NCI-H446 treated with DMSO at 0.1 percent for 48 hours (cell line): ENCODE data around the gene WAC.
"Not testable (repeated sequence)": the region's sequence is repeated elsewhere in the genome, so short reads cannot be mapped to it uniquely, and the experiment has no call there.

Source experiments
- DNase-seq: peaks from one replicate; lab custom pipeline; 2025; lab: John Stamatoyannopoulos, UW

Gene WAC

DNA sequence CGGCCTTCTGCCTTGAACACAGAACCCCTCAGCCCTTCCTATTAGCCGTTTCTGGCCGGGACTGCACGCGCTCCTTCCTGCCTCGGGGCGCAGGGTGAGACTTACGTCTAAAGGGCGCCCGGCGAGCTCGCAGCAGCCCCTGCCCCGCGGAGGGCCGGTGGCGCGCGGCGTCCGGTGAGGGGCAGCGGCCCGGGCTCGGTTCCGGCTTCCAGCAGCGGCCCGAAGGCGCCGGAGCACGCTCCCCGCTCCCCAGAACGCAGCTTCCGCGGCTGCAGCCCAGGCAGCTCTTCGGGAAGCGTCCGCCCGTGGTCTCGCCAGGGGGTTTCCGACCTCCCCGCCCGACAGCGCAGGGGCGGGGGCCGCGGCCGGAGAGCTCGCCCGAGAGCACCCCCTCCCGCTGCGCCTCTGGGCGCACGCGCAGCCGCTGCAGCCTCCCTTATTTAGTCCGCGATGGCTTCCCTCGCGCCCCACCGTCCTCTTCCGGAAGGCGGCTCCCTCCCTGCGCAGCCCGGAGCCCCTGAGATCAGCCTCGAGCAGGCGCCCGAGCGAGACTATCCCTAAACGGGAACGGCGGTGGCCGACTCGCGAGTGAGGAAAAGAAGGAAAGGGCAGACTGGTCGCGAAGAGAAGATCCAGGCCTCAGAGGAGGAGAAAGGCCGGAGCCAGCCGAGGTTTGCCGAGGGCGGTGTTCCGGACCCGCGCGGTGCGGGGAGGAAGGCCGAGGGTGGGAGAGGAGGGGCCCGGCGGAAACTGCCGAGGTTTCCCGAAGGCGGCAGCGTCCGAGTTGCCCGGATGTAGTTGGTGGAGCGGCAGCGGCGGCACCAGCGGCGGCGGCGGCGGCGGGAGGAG lies at the start of gene WAC:
Gene WAC (plus strand): TSS at position 782 of the 849 bp plus-strand sequence. CDS start 462 bp downstream, outside the sequence.
- DNase-seq = peak; percentile 81

- DNase-seq = no peak
Observed at GRCh38 chr10:28489206-28489605, 43.7 kb upstream of the WAC start.

DNA sequence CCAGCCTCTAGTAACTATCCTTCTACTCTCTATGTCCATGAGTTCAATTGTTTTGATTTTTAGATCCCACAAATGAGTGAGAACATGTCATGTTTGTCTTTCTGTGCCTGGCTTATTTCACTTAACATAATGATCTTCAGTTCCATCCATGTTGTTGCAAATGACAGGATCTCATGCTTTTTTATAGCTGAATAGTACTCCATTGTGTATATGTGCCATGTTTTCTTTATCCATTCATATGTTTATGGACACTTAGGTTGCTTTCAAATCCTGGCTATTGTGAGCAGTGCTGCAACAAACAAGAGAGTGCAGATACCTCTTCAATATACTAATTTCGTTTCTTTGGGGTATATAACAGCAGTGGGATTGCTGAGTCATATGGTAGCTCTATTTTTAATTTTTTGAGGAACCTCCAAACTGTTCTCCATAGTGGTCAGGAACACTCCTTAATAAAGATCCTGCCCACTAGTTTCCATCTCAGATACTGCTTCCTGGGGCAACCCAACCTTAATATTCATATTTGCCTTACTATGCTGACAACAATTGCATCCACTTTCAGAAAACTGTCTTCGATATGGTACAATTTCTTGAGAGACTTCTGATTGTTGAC lies 42.6 kb upstream of the WAC start:
- DNase-seq = not testable (repeated sequence)

DNA sequence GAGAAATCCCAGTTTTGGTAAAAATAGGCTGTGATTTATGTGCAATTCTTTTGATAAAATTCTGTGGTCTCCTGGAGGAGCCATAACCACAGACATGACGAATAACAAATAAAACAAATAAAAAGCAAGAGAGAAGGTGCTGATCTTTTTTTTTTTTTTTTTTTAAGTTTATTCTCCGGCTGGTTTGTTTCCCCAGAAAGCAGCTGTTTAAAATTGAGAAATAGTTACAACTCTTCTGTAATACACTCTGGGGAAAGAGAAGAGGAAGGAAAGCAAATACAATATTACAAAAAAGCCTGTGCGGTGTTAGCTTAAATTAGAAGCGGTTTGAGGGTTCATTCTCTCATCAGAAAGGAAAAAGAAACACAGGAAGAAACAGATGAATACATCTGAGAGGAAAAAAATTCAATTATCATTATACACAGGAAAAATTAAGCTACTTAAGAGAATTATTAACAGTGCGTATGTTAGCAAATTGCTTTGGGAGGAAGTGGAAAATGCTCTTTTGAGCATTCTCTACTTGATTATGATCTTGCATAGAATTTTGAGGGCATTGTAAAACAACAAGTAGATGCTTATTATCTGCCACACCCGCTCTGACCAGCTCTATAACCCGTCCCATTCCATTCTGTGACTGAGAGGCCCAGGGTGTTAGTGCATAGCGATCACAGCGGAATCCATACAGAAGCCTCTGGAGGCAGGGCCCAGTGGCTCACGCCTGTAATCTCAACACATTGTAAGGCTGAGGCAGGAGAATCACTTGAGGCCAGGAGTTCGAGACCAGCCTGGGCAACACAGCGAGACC lies 40.6 kb upstream of the WAC start:
- no peak for DNase-seq

DNA sequence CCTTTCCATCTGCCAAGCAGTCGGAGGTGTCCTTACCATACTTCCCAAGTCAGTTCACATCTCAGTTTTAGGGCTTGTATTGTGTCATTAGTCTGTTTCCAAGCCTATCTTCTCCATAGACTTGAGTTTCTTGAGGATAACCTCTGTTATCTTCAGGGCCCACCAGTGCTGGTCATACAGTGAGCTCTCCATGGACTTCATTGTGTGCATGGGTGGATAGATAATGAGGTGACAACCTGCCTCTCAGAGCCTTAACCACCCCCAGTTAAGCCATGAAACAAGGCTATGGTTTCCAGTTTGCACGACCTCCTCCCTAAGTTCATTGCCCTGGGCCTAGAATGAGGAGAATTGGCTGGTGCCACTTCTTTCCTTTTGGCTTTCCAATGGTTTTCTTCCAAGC lies 38.5 kb upstream of the WAC start:
- no peak for DNase-seq

DNA sequence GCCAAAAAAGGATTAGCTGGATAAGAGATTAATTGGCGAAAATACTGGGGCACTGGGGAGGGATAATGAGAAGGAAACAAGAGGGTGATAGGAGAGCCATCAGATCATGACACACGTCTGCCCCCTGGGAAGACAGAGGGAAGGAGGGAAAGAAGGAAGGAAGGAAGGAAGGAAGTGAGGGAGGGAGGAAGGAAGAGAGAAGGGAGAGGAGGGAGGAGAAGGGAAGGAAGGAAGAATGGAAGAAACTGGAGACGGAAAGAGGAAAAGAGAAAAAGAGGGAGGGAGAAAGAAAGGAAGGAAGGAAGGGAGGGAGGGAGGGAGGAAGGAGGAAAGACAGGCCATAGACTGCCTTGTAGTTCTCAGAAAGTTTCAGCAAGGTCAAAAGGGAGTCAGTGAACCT lies 37.8 kb upstream of the WAC start:
- DNase-seq = no peak

GRCh38 chr10:28496017-28496416 lies 36.9 kb upstream of the WAC start:
- DNase-seq = no peak

- no peak for DNase-seq
Observed at GRCh38 chr10:28496481-28496961, 36.4 kb upstream of the WAC start.

GRCh38 chr10:28497313-28498126 lies 35.4 kb upstream of the WAC start:
- DNase-seq = no peak

- not testable (repeated sequence) for DNase-seq
Observed at GRCh38 chr10:28500203-28500602, 32.7 kb upstream of the WAC start.

GRCh38 chr10:28503114-28503513 lies 29.8 kb upstream of the WAC start:
- peak; percentile 17 for DNase-seq

GRCh38 chr10:28505359-28505959 lies 27.5 kb upstream of the WAC start:
- DNase-seq = no peak

DNA sequence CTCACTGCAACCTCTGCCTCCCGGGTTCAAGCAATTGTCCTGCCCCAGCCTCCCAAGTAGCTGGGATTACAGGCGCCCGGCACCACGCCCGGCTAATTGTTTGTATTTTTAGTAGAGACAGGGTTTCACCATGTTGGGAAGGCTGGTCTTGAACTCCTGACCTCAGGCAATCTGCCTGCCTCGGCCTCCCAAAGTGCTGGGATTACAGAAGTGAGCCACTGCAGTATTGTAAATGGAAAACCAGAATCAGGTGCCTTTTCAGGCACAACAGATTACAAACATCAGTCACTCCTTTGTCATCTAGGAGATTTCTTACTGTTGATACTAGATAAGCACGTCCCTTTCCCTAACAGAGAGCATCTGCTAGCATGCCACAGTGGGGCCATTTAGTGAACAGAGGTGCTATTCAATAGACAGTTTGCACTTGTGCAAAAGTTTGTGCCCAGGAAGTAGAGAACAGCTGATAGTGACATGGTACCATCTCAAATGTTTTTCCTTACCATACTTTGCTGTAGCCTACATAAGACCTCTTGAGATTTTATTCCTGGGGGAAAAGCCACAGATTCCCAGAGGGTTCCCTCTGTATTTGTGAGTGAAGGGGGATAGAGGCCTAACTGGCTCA lies 24.5 kb upstream of the WAC start:
- no peak for DNase-seq

GRCh38 chr10:28509286-28509685 lies 23.6 kb upstream of the WAC start:
- no peak for DNase-seq

DNA sequence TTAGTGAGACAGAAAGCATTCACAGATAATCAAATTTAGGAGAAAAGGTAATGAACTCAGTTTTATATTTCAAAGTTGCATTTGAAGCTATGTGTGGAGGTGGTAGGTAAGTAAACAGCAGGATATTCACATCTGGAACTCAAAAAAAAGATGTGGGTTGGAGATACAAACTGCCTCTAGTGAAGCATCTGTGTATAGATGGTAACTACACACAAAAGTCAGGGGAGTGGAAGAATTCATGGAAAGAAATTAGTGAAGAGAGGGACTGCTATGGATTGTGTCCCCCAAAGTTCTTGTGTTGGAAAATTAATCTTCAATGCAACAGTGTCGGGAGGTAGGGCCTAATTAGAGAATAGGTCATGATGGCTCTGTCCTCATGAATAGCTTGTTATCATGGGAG lies 18.3 kb upstream of the WAC start:
- DNase-seq = no peak

- DNase-seq = no peak
Observed at GRCh38 chr10:28520346-28520745, 12.6 kb upstream of the WAC start.

GRCh38 chr10:28520828-28521227 lies 12.1 kb upstream of the WAC start:
- DNase-seq = not testable (repeated sequence)

DNA sequence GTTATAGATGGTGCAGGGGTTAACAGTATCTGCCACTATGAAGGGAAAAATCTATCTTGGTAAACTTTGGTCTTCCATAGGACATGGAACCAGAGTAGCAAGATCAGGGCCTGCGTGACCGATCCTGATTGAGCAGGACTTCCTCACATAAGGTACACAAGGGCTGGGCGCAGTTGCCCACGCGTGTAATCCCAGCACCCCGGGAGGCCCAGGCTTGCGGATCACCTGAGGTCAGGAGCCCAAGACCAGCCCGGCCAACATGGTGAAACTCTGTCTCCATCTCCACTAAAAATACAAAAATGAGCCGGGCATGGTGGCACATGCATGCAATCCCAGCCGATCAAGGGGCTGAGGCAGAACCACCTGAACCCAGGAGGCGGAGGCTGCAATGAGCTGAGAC lies 11.0 kb upstream of the WAC start:
- not testable (repeated sequence) for DNase-seq

DNA sequence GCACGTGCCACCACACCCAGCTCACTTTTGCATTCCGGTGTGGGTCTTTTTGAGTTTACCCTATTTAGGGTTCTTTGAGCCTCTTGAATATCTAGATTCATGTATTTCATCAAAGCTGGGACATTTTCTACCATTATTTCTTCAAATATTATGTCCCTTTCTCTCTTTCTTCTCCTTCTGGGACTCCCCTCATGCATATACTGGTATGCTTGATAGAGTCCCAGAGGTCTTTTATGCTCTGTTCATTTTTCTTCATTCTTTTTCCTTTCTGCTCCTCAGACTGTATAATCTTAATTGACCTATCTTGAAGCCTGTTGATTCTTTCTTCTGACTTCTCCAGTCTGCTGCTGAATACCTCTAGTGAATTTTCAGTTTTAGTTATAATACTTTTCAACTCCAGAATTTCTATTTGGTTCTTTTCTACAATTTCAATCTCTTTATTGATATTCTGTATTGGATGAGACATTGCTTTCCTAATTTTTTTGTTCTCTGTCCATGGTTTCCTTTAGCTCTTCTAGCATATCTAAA lies 9.1 kb upstream of the WAC start:
- no peak for DNase-seq

DNA sequence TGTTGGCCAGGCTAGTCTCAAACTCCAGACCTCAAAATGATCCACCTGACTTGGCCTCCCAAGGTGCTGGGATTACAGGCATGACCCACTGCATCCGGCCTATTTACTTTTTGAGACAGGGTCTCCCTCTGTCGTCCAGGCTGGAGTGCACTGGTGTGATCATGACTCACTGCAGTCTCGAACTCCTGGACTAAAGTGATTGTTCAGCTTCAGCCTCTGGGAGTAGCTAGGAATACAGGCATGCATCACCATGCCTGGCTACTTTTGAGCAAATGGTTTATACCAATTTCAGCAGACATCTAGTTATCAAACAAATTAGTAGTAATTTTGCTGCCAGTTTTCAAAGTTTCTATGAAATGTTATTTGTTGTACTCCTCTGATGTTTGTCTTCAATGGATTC lies 2.2 kb upstream of the WAC start:
- DNase-seq = no peak

GRCh38 chr10:28533186-28533564 lies 257 bp downstream of the WAC start:
- DNase-seq = no peak
